HFF-Myc (cell line): ENCODE measurements around the gene DLX2.
A peak's percentile ranks its signal among the peaks of the same experiment; 100 is the strongest.
"Not testable (repeated sequence)": the region's sequence is repeated elsewhere in the genome, so short reads cannot be mapped to it uniquely, and the experiment has no call there.

Experiments used
- DNase-seq: peaks from one replicate; pipeline ENCODE4 v3.0.0-alpha.2; 2011; ENCODE audit warnings: low read depth; ENCODE audit errors: extremely low read depth
- H3K4me3 ChIP-seq: replicated peaks from 2 replicates; pipeline ENCODE4 v1.5.1; 2011; ENCODE audit warnings: low read depth, mild to moderate bottlenecking, control low read depth, low read length
- CTCF ChIP-seq: IDR thresholded peaks from 2 replicates; pipeline ENCODE4 v1.5.1; 2012; ENCODE audit warnings: mild to moderate bottlenecking, low read depth, low read length, control low read depth; ENCODE audit errors: missing control alignments

DLX2 gene

GRCh38 chr2:172116107-172116506 is 13.4 kb upstream of the DLX2 start:
- H3K4me3 ChIP-seq = no peak overlapping the region
- TF ChIP-seq CTCF = no peak
- no peak for DNase-seq

GRCh38 chr2:172114579-172114978 is 11.9 kb upstream of the DLX2 start:
- no peak for DNase-seq
- no peak for TF ChIP-seq CTCF
- H3K4me3 ChIP-seq = no peak overlapping the region

- not testable (repeated sequence) for DNase-seq, H3K4me3 ChIP-seq
These were observed 11.5 kb upstream of the DLX2 start for GRCh38 chr2:172114176-172114575.

GRCh38 chr2:172113617-172114016 is 10.9 kb upstream of the DLX2 start:
- no peak overlapping the region for H3K4me3 ChIP-seq
- TF ChIP-seq CTCF = peak; percentile 41
- DNase-seq = no peak

- DNase-seq = no peak
- TF ChIP-seq CTCF = no peak
- no peak overlapping the region for H3K4me3 ChIP-seq
These were observed 7.5 kb upstream of the DLX2 start for GRCh38 chr2:172109988-172110811.

- no peak for TF ChIP-seq CTCF
- no peak for DNase-seq
- no peak overlapping the region for H3K4me3 ChIP-seq
These were observed 6.7 kb upstream of the DLX2 start for GRCh38 chr2:172109256-172109987.

GRCh38 chr2:172108587-172108930 is 5.9 kb upstream of the DLX2 start:
- H3K4me3 ChIP-seq = no peak overlapping the region
- DNase-seq = no peak
- no peak for TF ChIP-seq CTCF
